ENCODE results near the gene LCE1B. TPM values are rescaled to one million over a fixed set of nuclear protein-coding genes. Genes with fewer than 3 reads are reported as not detected.

The LCE1B gene, protein sequence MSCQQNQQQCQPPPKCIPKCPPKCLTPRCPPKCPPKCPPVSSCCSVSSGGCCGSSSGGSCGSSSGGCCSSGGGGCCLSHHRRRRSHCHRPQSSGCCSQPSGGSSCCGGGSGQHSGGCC
- not detected for total RNA-seq

DNA sequence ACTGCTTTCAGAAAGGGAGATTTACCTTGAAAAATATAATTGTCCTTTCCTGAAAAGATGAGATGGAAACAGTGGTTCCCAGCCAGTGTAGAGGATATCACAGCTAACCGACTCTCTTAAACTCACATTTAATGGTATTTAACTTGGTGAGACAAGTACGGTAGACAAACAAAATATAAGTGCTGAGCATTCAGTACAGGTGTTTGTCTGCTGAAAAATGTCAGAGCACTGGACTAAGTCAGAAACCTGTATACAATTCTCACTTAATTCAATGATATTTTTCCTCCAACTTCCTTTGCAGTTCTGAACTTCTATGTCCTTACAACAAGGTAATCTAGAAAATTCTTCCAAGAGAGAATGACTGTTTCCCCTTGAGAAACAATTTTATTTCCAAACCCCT is at the start of gene LCE1B:
Gene LCE1B, plus strand, starts transcription at position 301 of the 400 bp plus-strand sequence. CDS start 476 bp downstream, outside the sequence.
- no peak within 1 kb of the TSS for H3K27ac ChIP-seq
- H3K4me1 ChIP-seq: no peaks in the 10 kb centered on the region
- TF ChIP-seq, protein P1, sequence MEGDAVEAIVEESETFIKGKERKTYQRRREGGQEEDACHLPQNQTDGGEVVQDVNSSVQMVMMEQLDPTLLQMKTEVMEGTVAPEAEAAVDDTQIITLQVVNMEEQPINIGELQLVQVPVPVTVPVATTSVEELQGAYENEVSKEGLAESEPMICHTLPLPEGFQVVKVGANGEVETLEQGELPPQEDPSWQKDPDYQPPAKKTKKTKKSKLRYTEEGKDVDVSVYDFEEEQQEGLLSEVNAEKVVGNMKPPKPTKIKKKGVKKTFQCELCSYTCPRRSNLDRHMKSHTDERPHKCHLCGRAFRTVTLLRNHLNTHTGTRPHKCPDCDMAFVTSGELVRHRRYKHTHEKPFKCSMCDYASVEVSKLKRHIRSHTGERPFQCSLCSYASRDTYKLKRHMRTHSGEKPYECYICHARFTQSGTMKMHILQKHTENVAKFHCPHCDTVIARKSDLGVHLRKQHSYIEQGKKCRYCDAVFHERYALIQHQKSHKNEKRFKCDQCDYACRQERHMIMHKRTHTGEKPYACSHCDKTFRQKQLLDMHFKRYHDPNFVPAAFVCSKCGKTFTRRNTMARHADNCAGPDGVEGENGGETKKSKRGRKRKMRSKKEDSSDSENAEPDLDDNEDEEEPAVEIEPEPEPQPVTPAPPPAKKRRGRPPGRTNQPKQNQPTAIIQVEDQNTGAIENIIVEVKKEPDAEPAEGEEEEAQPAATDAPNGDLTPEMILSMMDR (IDR thresholded peaks at IDR 0.05): no peak
- no peak for TF ChIP-seq EP300 (IDR thresholded peaks at IDR 0.05)
- TF ChIP-seq POLR2AphosphoS5 (IDR thresholded peaks at IDR 0.05): no peak
- TF ChIP-seq POLR2A (IDR thresholded peaks at IDR 0.05): no peak
- no peaks in the 10 kb centered on the region for H3K9me3 ChIP-seq
- no peaks in the 10 kb centered on the region for H3K36me3 ChIP-seq
- H3K27me3 ChIP-seq: no peaks in the 10 kb centered on the region
- 73 to 81% methylated on average over 2 of the region's 2 CpGs for WGBS, 2 donors (ENCODE audit: low coverage in 1 of 2)
- no peak for ATAC-seq
- no peak within 1 kb of the TSS for H3K4me3 ChIP-seq

DNA sequence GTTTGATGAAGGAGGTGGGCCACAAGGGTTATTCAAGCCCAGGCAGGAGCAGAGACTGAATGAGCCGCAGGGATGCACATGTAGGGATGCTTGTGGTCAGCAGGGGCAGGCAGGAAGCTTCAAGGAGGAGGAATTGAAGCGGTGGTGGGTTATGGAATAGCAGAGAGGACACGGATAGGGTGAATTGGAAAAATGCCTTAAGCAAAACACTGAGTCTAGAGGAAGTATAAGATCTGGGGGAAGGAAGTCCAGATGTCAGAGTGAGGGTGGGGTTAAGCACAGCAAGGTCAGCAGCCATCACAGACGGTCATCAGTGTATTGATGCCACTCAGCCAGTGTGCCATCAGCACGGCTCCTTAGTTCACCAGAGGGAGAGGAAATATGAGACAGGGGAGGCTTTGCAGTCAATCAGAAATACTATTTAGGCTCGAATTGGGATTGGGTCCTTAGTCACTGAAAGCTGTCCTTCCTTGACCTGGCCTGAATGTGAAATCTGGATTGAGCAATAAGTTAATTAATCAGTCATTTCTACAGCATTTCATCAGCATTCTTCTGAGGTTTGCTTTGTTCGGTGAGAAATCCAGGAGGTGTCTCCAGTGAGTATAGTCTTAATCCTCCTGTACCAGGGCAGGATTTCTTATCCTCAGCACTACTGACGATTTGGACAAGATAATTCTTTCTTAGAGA is 42.8 kb upstream of the LCE1B start:
- ATAC-seq: no peak
- TF ChIP-seq POLR2AphosphoS5 (IDR thresholded peaks at IDR 0.05) (no peak), EP300 (IDR thresholded peaks at IDR 0.05) (no peak), POLR2A (IDR thresholded peaks at IDR 0.05) (no peak)
- TF ChIP-seq, protein P1 (IDR thresholded peaks at IDR 0.05): no peak
- Histone ChIP-seq H3K9me3 (no peaks in the 10 kb centered on the region), H3K27ac (no peak overlapping the region), H3K4me3 (no peak overlapping the region), H3K36me3 (no peaks in the 10 kb centered on the region), H3K27me3 (no peaks in the 10 kb centered on the region), H3K4me1 (no peaks in the 10 kb centered on the region)
- 53 to 55% methylated on average over 6 to 8 of the region's 8 CpGs for WGBS, 2 donors (ENCODE audit: low coverage in 1 of 2)

- H3K36me3 ChIP-seq: no peaks in the 10 kb centered on the region
- no peak for ATAC-seq
- H3K4me3 ChIP-seq: no peak overlapping the region
- no peaks in the 10 kb centered on the region for H3K4me1 ChIP-seq
- no peaks in the 10 kb centered on the region for H3K9me3 ChIP-seq
- no peaks in the 10 kb centered on the region for H3K27me3 ChIP-seq
- TF ChIP-seq POLR2A (IDR thresholded peaks at IDR 0.05) (no peak), EP300 (IDR thresholded peaks at IDR 0.05) (no peak), POLR2AphosphoS5 (IDR thresholded peaks at IDR 0.05) (no peak)
- TF ChIP-seq, protein P1 (IDR thresholded peaks at IDR 0.05): no peak
- WGBS, 2 donors (ENCODE audit: low coverage in 1 of 2): 47 to 68% methylated on average over 1 of the region's 1 CpG
- no peak overlapping the region for H3K27ac ChIP-seq
Measured at GRCh38 chr1:152770411-152770810, 41.4 kb upstream of the LCE1B start.

GRCh38 chr1:152774875-152775274 is 36.9 kb upstream of the LCE1B start, which contains the start of gene LCE1F:
Gene LCE1F (plus strand): TSS chr1:152775140. CDS start chr1:152776372, 1,232 bp downstream.
- Histone ChIP-seq H3K36me3 (no peaks in the 10 kb centered on the region), H3K27me3 (no peaks in the 10 kb centered on the region), H3K9me3 (no peaks in the 10 kb centered on the region), H3K4me1 (no peaks in the 10 kb centered on the region), H3K27ac (no peak within 1 kb of the TSS), H3K4me3 (no peak within 1 kb of the TSS)
- no peak for ATAC-seq
- no peak for TF ChIP-seq EP300 (IDR thresholded peaks at IDR 0.05)
- TF ChIP-seq, protein P1 (IDR thresholded peaks at IDR 0.05): no peak
- 63 to 75% methylated on average over 1 to 5 of the region's 6 CpGs for WGBS, 2 donors (ENCODE audit: low coverage in 1 of 2)

- no peak overlapping the region for H3K27ac ChIP-seq
- ATAC-seq: no peak
- WGBS, 2 donors (ENCODE audit: low coverage in 1 of 2): 61 to 80% methylated on average over 1 to 3 of the region's 11 CpGs
- no peaks in the 10 kb centered on the region for H3K27me3 ChIP-seq
- H3K4me1 ChIP-seq: no peaks in the 10 kb centered on the region
- TF ChIP-seq POLR2A (IDR thresholded peaks at IDR 0.05): no peak
- no peak for TF ChIP-seq EP300 (IDR thresholded peaks at IDR 0.05)
- TF ChIP-seq, protein P1 (IDR thresholded peaks at IDR 0.05): no peak
- TF ChIP-seq POLR2AphosphoS5 (IDR thresholded peaks at IDR 0.05): no peak
- no peaks in the 10 kb centered on the region for H3K36me3 ChIP-seq
- H3K9me3 ChIP-seq: no peaks in the 10 kb centered on the region
- H3K4me3 ChIP-seq: no peak overlapping the region
Measured at GRCh38 chr1:152776361-152776760, 35.4 kb upstream of the LCE1B start.
